NCI-H524 (cell line): Measurements from ENCODE around the gene EPHB2.

Source experiments
- DNase-seq, 2 experiments: peaks; one replicate each; lab custom pipeline; 2025; lab: John Stamatoyannopoulos, UW

The EPHB2 gene

GRCh38 chr1:22751124-22751531, 40.5 kb downstream of the EPHB2 start:
- peak in 1 of 2 experiments; percentile 25 for DNase-seq

- DNase-seq = no peak
Observed at GRCh38 chr1:22752339-22752738, 41.7 kb downstream of the EPHB2 start.

- DNase-seq = no peak
Observed at GRCh38 chr1:22753481-22753971, 42.9 kb downstream of the EPHB2 start.

GRCh38 chr1:22754106-22754768, 43.6 kb downstream of the EPHB2 start:
- no peak for DNase-seq

DNA sequence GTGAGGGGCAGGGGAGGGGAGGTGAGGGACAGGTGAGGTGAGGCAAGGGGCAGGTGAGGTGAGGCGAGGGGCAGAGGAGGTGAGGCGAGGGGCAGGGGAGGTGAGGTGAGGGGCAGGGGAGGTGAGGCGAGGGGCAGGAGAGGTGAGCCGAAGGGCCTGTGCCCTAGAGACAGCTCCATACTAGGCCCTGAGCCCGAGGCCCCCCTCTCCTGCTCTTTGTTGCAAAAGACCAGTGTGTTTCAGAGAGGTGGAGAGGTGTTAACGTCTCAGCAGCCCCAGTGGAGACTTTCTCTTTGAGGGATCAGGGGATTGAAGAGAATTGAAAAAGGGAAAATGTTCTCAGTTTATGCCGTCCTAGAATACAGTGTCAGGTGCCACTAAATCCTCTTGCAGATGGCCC, 44.2 kb downstream of the EPHB2 start:
- no peak for DNase-seq

DNA sequence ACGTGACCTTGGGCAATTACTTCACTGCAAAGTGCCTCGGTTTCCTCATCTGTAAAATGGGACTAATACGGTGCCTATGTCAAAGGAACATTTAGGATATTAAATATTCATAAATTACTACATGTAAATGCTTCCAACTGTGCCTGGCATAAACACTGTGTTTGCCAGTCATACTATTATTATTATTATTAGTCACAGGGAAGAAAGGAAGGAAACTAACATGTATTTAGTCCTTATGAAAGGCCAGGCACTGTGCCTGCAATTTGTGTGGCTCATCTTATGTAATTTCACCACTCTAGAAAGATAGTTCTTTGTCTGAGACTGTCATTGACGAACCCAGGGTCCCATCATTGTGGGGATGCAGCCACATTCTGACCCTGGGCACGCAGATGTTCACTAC, 45.0 kb downstream of the EPHB2 start:
- DNase-seq = no peak

- no peak for DNase-seq
Observed at GRCh38 chr1:22756125-22756735, 45.6 kb downstream of the EPHB2 start.

DNA sequence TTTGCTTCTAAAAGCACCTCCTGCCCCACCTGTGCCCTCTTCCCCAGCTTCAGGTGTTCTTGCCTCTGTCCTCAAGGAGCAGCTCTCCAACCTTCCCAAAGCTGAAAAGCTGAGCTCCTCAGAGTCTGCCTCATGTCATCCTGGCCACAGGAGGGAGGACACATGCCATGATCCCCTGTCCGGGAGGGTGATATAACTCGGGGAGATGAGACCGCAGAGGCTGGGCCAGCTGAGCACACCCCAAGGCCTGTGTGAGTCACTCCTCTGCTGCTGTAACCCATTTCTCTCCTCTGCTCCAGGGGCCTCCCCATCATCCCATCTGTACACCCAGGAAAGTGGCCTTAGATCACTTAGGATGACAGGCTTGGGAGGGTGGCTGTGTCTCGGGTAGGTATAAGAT, 49.8 kb downstream of the EPHB2 start:
- no peak for DNase-seq

DNA sequence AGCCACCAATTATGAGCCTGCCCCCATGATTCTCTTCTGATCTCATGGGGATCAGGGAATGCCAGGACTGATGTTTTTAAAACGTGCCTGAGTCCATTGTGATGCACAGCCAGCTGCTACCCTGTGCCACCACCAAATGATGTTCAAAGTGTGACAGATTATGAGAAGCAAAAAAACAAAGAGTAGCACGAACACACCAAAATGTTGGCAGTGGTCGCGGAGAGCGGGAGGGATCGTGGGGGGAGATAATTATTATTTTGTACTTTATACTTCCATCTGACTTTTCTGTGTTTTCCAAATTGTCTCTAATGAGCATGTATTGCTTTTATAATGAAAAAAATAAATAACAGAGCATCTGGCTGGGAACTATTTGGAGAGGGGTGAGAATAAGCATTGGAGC, 50.5 kb downstream of the EPHB2 start:
- DNase-seq = no peak

GRCh38 chr1:22761821-22762220, 51.2 kb downstream of the EPHB2 start:
- DNase-seq = no peak

GRCh38 chr1:22763487-22764200, 53.0 kb downstream of the EPHB2 start:
- peak; percentile 28 to 73 for DNase-seq

- DNase-seq = no peak
Observed at GRCh38 chr1:22767852-22768251, 57.2 kb downstream of the EPHB2 start.

GRCh38 chr1:22769932-22770331, 59.3 kb downstream of the EPHB2 start:
- DNase-seq = no peak

GRCh38 chr1:22772014-22772413, 61.4 kb downstream of the EPHB2 start:
- no peak for DNase-seq

DNA sequence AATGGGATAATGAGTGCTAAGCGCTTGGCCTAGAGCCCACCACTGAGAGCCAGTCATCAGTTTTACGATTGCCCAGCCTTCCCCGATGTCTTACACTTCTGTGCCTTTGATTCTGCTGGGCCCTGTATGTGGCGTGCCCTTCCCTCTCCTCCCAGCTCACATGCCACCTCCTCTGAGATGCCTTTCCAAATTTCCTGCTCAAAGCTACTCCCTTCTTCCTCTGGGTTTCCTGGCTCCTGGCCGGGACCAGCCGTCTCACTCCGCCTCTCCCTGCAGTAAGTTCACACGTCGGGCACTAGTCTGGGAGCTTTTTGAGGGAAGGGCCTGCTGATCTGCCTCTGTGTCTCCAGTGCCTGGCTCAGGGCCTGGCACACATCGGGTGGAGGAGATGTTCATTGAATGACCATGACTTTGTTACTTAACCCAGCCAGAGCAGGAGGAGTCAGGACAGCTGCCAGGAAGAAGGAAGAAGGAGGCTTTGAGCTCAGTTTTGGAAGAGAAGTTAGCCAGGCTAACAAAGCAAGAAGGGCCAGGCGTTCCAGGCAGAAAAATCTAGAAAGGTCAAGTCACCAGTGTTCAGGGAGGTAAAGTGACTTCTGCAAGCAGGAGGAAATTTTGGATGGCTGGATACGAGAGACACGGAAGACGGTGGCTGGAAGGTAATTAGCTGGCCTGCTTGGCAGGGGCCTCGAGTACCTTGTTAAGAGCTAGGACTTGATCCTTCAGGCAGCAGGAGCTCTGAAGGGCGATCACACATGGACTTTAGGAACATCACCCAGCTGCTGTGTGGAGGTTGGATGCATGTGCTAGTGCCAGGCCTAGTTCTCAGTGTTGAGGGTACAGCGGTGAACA, 63.6 kb downstream of the EPHB2 start:
- DNase-seq = no peak

DNA sequence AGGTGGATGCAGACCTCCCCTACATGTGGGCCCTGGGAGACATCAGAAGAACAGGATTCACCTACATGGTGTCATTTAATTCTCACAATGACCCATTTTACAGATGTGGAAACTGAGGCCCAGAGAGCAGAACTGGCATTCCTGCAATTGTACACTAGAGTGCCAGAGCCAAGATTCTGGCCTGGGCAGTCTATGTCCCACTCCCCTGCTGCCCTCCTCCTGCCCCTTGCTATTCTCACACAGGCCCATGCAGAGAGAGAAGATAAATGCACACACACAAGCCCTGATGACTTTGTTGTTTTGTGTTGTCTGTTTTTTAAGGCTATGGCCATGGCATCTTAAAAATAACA, 64.2 kb downstream of the EPHB2 start:
- DNase-seq = no peak

- no peak for DNase-seq
Observed at GRCh38 chr1:22775478-22775877, 64.8 kb downstream of the EPHB2 start.

DNA sequence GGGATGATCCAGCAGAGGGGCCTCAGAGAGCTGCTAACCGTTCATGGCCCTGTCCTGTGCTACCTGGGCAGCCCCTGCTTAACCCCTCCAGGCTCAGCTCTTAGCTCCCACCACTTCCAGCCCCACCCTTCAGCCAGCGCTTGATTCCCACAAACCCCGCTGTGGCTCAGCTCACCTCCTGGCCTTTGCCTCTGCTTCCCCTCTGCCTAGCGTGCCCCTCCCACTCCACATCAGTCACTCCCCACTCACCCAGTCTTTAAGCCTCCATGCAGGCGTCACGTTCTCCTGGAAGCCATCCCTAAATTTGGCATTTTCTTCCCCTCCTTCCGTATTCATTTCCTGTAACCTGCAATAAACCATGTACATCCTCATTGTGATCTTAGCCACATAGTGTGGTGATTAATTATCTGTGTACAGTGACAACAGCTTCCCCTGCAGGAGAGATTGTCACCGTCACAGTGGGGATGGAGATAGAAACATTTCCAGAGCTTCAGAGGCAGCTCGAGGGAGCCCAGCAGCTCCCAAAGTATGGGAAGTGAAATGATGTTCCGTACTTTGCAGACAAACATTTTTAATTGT, 65.5 kb downstream of the EPHB2 start:
- no peak for DNase-seq

DNA sequence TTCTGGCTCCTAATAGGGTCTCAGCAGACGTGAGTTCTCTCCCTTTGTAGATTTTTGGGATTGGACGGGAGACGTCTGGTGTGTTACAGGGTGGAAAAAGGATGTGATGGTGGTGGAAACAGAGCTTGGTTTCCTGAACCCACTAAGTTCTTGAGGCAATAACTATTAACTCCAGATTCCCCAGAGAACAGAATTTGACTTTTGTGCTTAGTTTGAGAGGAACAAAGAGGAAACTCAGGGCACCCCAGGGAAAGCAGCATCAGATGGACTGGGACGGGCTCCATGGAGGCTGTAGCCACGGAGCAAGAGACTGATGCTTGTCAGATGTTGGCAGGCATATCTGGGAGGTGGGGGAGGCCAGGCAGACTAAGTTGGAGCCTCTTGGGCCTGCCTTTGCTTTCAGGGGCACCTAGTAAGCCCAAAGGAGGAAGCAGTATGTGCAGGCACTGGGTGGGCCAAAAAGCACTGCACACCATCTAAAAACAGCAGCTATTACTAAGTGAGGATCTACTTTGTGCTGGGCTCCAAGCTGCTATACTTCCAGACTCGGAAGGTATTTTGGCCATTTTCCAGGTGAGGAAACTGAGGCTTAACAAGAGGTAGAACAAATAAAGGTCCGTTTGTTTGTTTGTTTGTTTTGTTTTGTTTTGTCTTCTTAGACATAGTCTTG, 66.9 kb downstream of the EPHB2 start:
- DNase-seq = no peak

- DNase-seq = no peak
Observed at GRCh38 chr1:22778408-22778807, 67.8 kb downstream of the EPHB2 start.

DNA sequence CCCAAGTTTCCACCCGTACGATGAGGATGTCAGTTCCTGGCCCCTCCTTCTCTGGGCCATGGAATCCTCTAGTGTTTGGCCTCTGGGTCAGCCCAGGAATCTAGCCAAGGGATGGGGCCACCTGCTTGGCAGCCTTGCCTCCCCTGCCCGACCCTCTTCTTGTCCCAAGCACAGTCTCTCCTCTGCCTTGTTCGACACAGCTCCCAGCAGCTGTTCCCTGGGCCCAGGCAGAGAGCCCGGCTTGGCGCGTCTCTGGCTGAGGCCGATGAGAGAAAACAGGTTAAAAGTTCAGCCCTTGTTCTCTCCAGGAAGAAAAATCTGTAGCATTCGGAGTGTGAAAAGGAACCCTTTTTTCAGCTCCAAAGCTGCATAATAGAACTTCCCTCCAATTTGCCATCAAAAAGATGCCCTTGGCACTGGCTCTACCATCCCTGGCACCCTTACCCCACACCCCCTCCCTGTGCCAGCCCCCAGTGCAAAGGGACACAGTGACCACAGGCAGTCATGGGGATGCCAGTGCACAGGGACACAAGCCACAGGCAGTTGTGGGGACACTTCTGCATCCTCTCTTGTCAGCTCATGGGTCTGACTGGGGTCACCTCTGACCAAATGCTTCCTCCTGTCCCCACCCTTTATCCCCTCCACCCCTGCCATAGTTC, 68.4 kb downstream of the EPHB2 start:
- no peak for DNase-seq
